A549 (cell line): Measurements from ENCODE around the gene CAPN7. TPM values are rescaled to one million over a fixed set of nuclear protein-coding genes. Genes with fewer than 3 reads are reported as not detected.

ENCODE experiments used
- ATAC-seq, 2 experiments: fragments of 200-7000 bp in 1 of 2; fragments of >200 bp in 1 of 2; cut with Nextera tagmentation in 1 of 2; cut with Tn5 transposase in 1 of 2; 3 replicates each; pipeline versions ENCODE4 v1.8.0 to v1.9.1; 2018 to 2020; ENCODE audit warnings: mild to moderate bottlenecking in 1 of 2, moderate library complexity in 1 of 2
- CTCF ChIA-PET: fragments of 300-600 bp; sonication (Branson Sonifier 250); formaldehyde crosslinking; extraction: SDS; loops from one replicate; lab custom pipeline; 2021; ENCODE audit warnings: antibody characterized with exemption, inconsistent platforms; lab: Yijun Ruan, JAX
- POLR2A ChIA-PET: fragments of 350-600 bp; formaldehyde crosslinking; extraction: SDS; loops from one replicate; lab custom pipeline; 2021; ENCODE audit warnings: antibody characterized with exemption, inconsistent platforms; lab: Yijun Ruan, JAX
- DNase-seq, 2 experiments: peaks; one replicate each; pipeline versions ENCODE4 v3.0.0 to v3.0.0-alpha.2; 2011 to 2016; ENCODE audit warnings: low read depth in 1 of 2, low spot score in 1 of 2
- FAIRE-seq: peaks from 2 replicates; lab custom pipeline; 2011; peaks lifted over from hg19 to GRCh38; lab: Jason Lieb, UNC
- H3K27ac ChIP-seq, 2 experiments: fragments of >200 bp; sonication (Bioruptor Twin); formaldehyde crosslinking; 3 replicates each; pipeline ENCODE4 v1.5.1; 2016 to 2017
- H3K4me1 ChIP-seq: fragments of >200 bp; sonication (Bioruptor Twin); formaldehyde crosslinking; 3 replicates; pipeline ENCODE4 v1.6.1; 2016
- H3K4me2 ChIP-seq: fragments of >200 bp; sonication (Bioruptor Twin); formaldehyde crosslinking; 3 replicates; pipeline ENCODE4 v1.6.1; 2016
- H3K4me3 ChIP-seq: fragments of >200 bp; sonication (Bioruptor Twin); formaldehyde crosslinking; 3 replicates; pipeline ENCODE4 v1.5.1; 2016
- H3K9me3 ChIP-seq: fragments of >200 bp; sonication (Bioruptor Twin); formaldehyde crosslinking; 3 replicates; pipeline ENCODE4 v1.6.1; 2016
- ATOH8 ChIP-seq: fragments of 250-450 bp; sonication (Bioruptor Pico); IDR thresholded peaks from 2 replicates; pipeline ENCODE4 v1.5.0; 2020; ENCODE audit warnings: low read depth, mild to moderate bottlenecking, moderate library complexity
- BHLHE40 ChIP-seq: IDR thresholded peaks from 2 replicates; pipeline ENCODE4 v1.6.1; 2012; ENCODE audit warnings: low read depth, low read length, inconsistent platforms
- CBX8 ChIP-seq: fragments of 200-600 bp; sonication (generic); IDR thresholded peaks from 2 replicates; pipeline ENCODE4 v1.6.1; 2016
- CEBPB ChIP-seq, 2 experiments: fragments of >200 bp in 1 of 2; sonication (Bioruptor Twin) in 1 of 2; formaldehyde crosslinking in 1 of 2; IDR thresholded peaks; 2 replicates each; pipeline ENCODE4 v1.6.1; 2012 to 2016
- CHD2 ChIP-seq: fragments of 150-350 bp; IDR thresholded peaks from 2 replicates; pipeline ENCODE4 v1.6.1; 2014; ENCODE audit warnings: low read length; ENCODE audit not compliant: partially characterized antibody
- CHD4 ChIP-seq: fragments of 200-600 bp; sonication (generic); IDR thresholded peaks from 2 replicates; pipeline ENCODE4 v1.6.1; 2016; ENCODE audit warnings: antibody characterized with exemption, mild to moderate bottlenecking, borderline replicate concordance
- ELK1 ChIP-seq: fragments of 150-350 bp; IDR thresholded peaks from 2 replicates; pipeline ENCODE4 v1.6.1; 2014; ENCODE audit warnings: low read depth, mild to moderate bottlenecking, low read length
- FOXS1 ChIP-seq: fragments of 250-450 bp; sonication (Bioruptor Pico); IDR thresholded peaks from 2 replicates; pipeline ENCODE4 v1.5.0; 2020; ENCODE audit warnings: mild to moderate bottlenecking, moderate library complexity
- HDAC2 ChIP-seq: fragments of 200-600 bp; sonication (generic); IDR thresholded peaks from 2 replicates; pipeline ENCODE4 v1.6.1; 2016
- HMGXB4 ChIP-seq: fragments of 250-450 bp; sonication (Bioruptor Pico); IDR thresholded peaks from 2 replicates; pipeline ENCODE4 v1.5.0; 2021; ENCODE audit warnings: mild to moderate bottlenecking, moderate library complexity, borderline replicate concordance
- HOXA7 ChIP-seq: fragments of 250-450 bp; sonication (Bioruptor Pico); IDR thresholded peaks from 2 replicates; pipeline ENCODE4 v1.5.0; 2020; ENCODE audit warnings: mild to moderate bottlenecking, moderate library complexity
- HOXB13 ChIP-seq: fragments of 250-450 bp; sonication (Bioruptor Pico); IDR thresholded peaks from 2 replicates; pipeline ENCODE4 v1.5.0; 2020; ENCODE audit warnings: low read depth, mild to moderate bottlenecking, moderate library complexity
- MAFK ChIP-seq: fragments of 450-650 bp; IDR thresholded peaks from 2 replicates; pipeline ENCODE4 v1.6.1; 2014; ENCODE audit not compliant: partially characterized antibody
- MAZ ChIP-seq: fragments of 150-350 bp; IDR thresholded peaks from 2 replicates; pipeline ENCODE4 v1.6.1; 2014; ENCODE audit warnings: antibody characterized with exemption, low read depth, low read length, borderline replicate concordance
- NR3C1 ChIP-seq: fragments of >200 bp; sonication (Bioruptor Twin); formaldehyde crosslinking; IDR thresholded peaks from 3 replicates; pipeline ENCODE4 v1.6.1; 2017
- POLR2AphosphoS2 ChIP-seq: conservative IDR thresholded peaks from 2 replicates; pipeline ENCODE4 v1.6.1; 2012; ENCODE audit warnings: low read length, improper control_type of control experiment, inconsistent platforms
- RAD21 ChIP-seq, 2 experiments: fragments of >200 bp in 1 of 2; sonication (Bioruptor Twin) in 1 of 2; formaldehyde crosslinking in 1 of 2; IDR thresholded peaks in 1 of 2; conservative IDR thresholded peaks in 1 of 2; 2 replicates in 1 of 2; 3 replicates in 1 of 2; pipeline ENCODE4 v1.6.1; 2012 to 2018; ENCODE audit warnings: inconsistent platforms in 1 of 2
- RCOR1 ChIP-seq: fragments of 150-350 bp; IDR thresholded peaks from 2 replicates; pipeline ENCODE4 v1.6.1; 2014; ENCODE audit warnings: antibody characterized with exemption, low read length, low read depth
- REST ChIP-seq: fragments of 200-600 bp; sonication (generic); IDR thresholded peaks from 2 replicates; pipeline ENCODE4 v1.6.1; 2016; ENCODE audit warnings: antibody characterized with exemption, mild to moderate bottlenecking, moderate library complexity
- RNF2 ChIP-seq: fragments of 200-600 bp; sonication (generic); IDR thresholded peaks from 2 replicates; pipeline ENCODE4 v1.6.1; 2016; ENCODE audit warnings: low read depth, mild to moderate bottlenecking, antibody characterized with exemption, moderate library complexity, borderline replicate concordance
- SREBF2 ChIP-seq: fragments of 450-650 bp; IDR thresholded peaks from 2 replicates; pipeline ENCODE4 v1.6.1; 2014; ENCODE audit warnings: mild to moderate bottlenecking, moderate library complexity
- ZC3H11A ChIP-seq: fragments of 450-650 bp; IDR thresholded peaks from 2 replicates; pipeline ENCODE4 v1.6.1; 2014; ENCODE audit warnings: antibody characterized with exemption, mild to moderate bottlenecking
- ZFP36 ChIP-seq: fragments of 450-650 bp; IDR thresholded peaks from 2 replicates; pipeline ENCODE4 v1.6.1; 2014; ENCODE audit warnings: borderline replicate concordance; ENCODE audit not compliant: partially characterized antibody
- WGBS: methylation state at CpG from one replicate; pipeline ENCODE4 v1.1.6; 2017; ENCODE audit errors: missing lambda C conversion rate; 5-methylcytosine and 5-hydroxymethylcytosine counted together
- polyA plus RNA-seq, 4 experiments: library from polyadenylated mRNA; depleted of rRNA in 3 of 4; stranded (reverse); fragments of >200 nt; fragmentation: RNase III in 1 of 4; extraction: RNeasy Plus Mini Kit Qiagen cat#74134 plus additional on column Dnase treatment in 1 of 4; gene quantifications; 2 replicates in 3 of 4; 3 replicates in 1 of 4; pipeline ENCODE4 v1.2.3, GENCODE V29; 2011 to 2017
- TF ChIP-seq, protein P1 (sequence below): fragments of >200 bp; sonication (Bioruptor Twin); formaldehyde crosslinking; IDR thresholded peaks from 3 replicates; pipeline ENCODE4 v1.5.1; 2016

CAPN7 gene
- polyA plus RNA-seq, 2 of the 4 experiments (the other 2 are of a cell fraction), result 19.9 to 36.8 TPM

DNA sequence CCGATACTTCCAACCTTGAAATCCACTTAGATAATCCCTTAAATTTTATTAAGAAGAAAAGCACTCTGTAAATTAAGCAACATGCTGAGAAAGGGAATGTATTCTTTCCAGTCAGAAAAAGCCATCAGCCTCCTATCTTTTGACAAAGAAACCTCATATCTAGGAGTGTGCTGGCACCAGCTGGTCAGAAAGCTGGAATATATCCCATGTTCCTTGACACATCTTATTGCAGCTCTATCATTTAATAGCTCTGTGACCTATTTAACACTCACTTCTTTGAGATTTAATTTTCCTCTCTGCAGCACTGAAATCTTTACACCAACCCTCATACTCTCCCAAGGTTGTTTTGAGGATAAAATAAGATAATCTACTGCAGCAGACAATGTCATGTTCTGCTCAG lies 30.4 kb upstream of the CAPN7 start:
- ChIA-PET CTCF (interaction anchor here (1.4 to 1.7 kb wide), 2 partner anchors 27 to 229 kb away, joined by 4 to 7 read pairs; no protein-coding TSS in a partner anchor), POLR2A (no interaction called here)
- no peak for ATAC-seq
- 0 out of 3 replicates have a peak, but pooled peaks cover 2% of the 10 kb centered on the region for H3K9me3 ChIP-seq
- DNase-seq, result no peak
- TF ChIP-seq BHLHE40, result no peak
- TF ChIP-seq, protein P1, sequence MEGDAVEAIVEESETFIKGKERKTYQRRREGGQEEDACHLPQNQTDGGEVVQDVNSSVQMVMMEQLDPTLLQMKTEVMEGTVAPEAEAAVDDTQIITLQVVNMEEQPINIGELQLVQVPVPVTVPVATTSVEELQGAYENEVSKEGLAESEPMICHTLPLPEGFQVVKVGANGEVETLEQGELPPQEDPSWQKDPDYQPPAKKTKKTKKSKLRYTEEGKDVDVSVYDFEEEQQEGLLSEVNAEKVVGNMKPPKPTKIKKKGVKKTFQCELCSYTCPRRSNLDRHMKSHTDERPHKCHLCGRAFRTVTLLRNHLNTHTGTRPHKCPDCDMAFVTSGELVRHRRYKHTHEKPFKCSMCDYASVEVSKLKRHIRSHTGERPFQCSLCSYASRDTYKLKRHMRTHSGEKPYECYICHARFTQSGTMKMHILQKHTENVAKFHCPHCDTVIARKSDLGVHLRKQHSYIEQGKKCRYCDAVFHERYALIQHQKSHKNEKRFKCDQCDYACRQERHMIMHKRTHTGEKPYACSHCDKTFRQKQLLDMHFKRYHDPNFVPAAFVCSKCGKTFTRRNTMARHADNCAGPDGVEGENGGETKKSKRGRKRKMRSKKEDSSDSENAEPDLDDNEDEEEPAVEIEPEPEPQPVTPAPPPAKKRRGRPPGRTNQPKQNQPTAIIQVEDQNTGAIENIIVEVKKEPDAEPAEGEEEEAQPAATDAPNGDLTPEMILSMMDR, result no peak
- no peak for TF ChIP-seq RAD21 (conservative IDR thresholded peaks at IDR 0.05 in 1 of 2, IDR thresholded peaks at IDR 0.05 in 1 of 2)
- no peak for TF ChIP-seq HMGXB4 (CRISPR knock-in tag)
- no peak for TF ChIP-seq CBX8
- no peak for TF ChIP-seq POLR2AphosphoS2
- TF ChIP-seq MAFK, result no peak
- no peak for TF ChIP-seq HOXB13 (CRISPR knock-in tag)
- no peak for FAIRE-seq
- 36% methylated on average over 1 of the region's 1 CpG for WGBS
- no peak overlapping the region for H3K4me2 ChIP-seq
- no peak overlapping the region for H3K27ac ChIP-seq
- H3K4me3 ChIP-seq, result no peak overlapping the region
- H3K4me1 ChIP-seq, result no peaks in the 10 kb centered on the region

- no peak for FAIRE-seq
- H3K4me3 ChIP-seq, result no peak overlapping the region
Measured at GRCh38 chr3:15180042-15180611, 25.9 kb upstream of the CAPN7 start.

More at GRCh38 chr3:15180042-15180611, 25.9 kb upstream of the CAPN7 start:
- TF ChIP-seq RAD21 (conservative IDR thresholded peaks at IDR 0.05 in 1 of 2, IDR thresholded peaks at IDR 0.05 in 1 of 2) (no peak), HDAC2 (no peak), RCOR1 (no peak), NR3C1 (no peak), MAZ (no peak), ZFP36 (no peak), ZC3H11A (no peak), HOXA7 (no peak), CHD4 (no peak), RNF2 (no peak), CEBPB (IDR thresholded peaks at IDR 0.05) (no peak), FOXS1 (CRISPR knock-in tag) (no peak), ELK1 (no peak), SREBF2 (no peak), CHD2 (no peak), REST (no peak), ATOH8 (CRISPR knock-in tag) (no peak)
- ChIA-PET CTCF (interaction anchor here (0.8 to 3.3 kb wide), 6 partner anchors 15 to 72 kb away, joined by 3 to 9 read pairs (median 5); partner anchors contain the start of gene CAPN7), POLR2A (no interaction called here)
- DNase-seq, result no peak
- 38% methylated on average over 6 of the region's 6 CpGs for WGBS
- Histone ChIP-seq H3K4me2 (no peak overlapping the region), H3K4me1 (no peaks in the 10 kb centered on the region), H3K9me3 (no peaks in the 10 kb centered on the region), H3K27ac (no peak overlapping the region)
- no peak for ATAC-seq
